ENCODE results near the gene PPTC7.
A peak's percentile ranks its signal among the peaks of the same experiment; 100 is the strongest.
"Not testable (repeated sequence)": the region's sequence is repeated elsewhere in the genome, so short reads cannot be mapped to it uniquely, and the experiment has no call there.

Gene PPTC7

DNA sequence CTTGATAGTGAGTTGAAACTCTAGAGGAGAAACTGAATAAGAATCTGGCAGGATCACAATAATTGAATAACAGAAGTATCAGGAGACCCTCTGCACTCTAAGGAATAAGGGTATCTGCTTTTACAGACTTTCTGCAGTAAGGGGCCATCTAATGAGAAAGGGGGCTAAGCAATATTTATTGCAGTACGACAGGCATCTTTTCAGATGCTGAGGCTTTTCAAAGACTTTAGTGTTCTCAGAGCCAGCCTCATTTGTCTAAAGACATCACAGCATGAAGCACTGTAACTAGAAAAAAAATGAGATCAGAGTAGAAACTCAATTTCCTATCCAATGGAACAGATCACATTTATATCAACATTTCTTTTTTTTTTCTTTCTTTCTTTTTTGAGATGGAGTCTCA lies 22.2 kb downstream of the PPTC7 start:
- Histone ChIP-seq H3K9me3 (replicated peaks in 1 of 11) (peaks cover 14 to 35% (median 26%) of the 10 kb centered on the region in 11 experiments; a peak in 21 of 22 replicates), H3K4me3 (no peak overlapping the region), H3K9ac (no peak overlapping the region), H3K36me3 (peaks cover 16 to 42% (median 33%) of the 10 kb centered on the region in 11 experiments), H3K27ac (no peak overlapping the region), H3K4me1 (peaks cover 26 to 91% (median 51%) of the 10 kb centered on the region in 10 experiments; a peak in 19 of 20 replicates), H3K4me2 (peak overlapping the region in 2 of 11 experiments; percentile 78 to 87; a peak in 4 of 22 replicates), H3K27me3 (no peaks in the 10 kb centered on the region), H4K20me1 (peaks cover 78 to 100% (median 99%) of the 10 kb centered on the region in 11 experiments)
- no peak for TF ChIP-seq Cebpa-rat (IDR thresholded peaks at IDR 0.05)

DNA sequence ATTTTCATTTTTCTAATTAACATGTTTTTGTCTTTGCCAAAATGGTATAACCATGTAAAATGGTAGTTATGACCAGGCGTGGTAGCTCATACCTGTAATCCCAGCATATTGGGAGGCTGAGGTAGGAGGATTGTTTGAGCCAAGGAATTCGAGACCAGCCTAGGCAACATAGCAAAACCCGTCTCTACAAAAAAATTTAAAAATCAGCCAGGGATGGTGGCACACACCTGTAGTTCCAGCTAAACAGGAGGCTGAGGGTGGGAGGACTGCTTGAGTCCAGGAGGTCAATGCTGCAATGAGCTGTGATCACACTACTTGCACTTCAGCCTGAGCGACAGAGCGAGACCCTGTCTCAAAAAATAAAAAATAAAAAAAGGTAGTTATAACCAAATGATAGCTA lies 23.1 kb downstream of the PPTC7 start:
- Histone ChIP-seq H3K4me3 (no peak overlapping the region), H3K36me3 (peaks cover 16 to 42% (median 33%) of the 10 kb centered on the region in 11 experiments), H3K9ac (no peak overlapping the region), H3K27ac (no peak overlapping the region), H4K20me1 (peaks cover 78 to 100% (median 99%) of the 10 kb centered on the region in 11 experiments; a peak in 21 of 22 replicates), H3K4me2 (peak overlapping the region in 1 of 11 experiments; percentile 11; a peak in 1 of 22 replicates), H3K9me3 (replicated peaks in 1 of 11) (peaks cover 14 to 35% (median 26%) of the 10 kb centered on the region in 11 experiments; a peak in 21 of 22 replicates), H3K27me3 (no peaks in the 10 kb centered on the region), H3K4me1 (peaks cover 26 to 92% (median 51%) of the 10 kb centered on the region in 10 experiments; a peak in 19 of 20 replicates)
- no peak for TF ChIP-seq Cebpa-rat (IDR thresholded peaks at IDR 0.05)

DNA sequence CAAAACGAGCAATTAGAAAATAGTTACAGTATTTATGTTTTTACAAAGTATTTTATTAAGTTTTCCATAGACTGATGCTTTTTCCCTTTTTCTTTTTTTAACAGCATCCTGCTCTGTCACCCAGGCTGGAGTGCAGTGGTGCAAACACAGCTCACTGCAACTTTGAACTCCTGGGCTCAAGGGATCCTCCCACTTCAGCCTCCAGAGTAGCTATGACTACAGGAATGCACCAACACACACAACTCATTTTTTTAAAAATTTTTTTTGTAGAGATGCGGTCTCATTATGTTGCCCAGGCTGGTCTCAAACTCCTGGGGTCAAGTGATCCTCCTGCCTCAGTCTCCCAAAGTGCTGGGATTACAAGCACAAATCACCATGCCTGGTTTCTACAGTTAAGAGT lies 24.2 kb downstream of the PPTC7 start:
- peak overlapping the region in 1 of 11 experiments; percentile 5; a peak in 1 of 22 replicates for H3K27ac ChIP-seq
- not testable (repeated sequence) for H3K4me3 ChIP-seq, H3K27me3 ChIP-seq, H3K9ac ChIP-seq
- H3K9me3 ChIP-seq (replicated peaks in 1 of 11) = peaks cover 14 to 35% (median 26%) of the 10 kb centered on the region in 11 experiments; a peak in 21 of 22 replicates
- peaks cover 16 to 48% (median 33%) of the 10 kb centered on the region in 11 experiments for H3K36me3 ChIP-seq
- peak overlapping the region in 8 of 11 experiments; percentile 9 to 45 (median 30); a peak in 6 of 22 replicates for H3K4me2 ChIP-seq
- peaks cover 80 to 100% (median 99%) of the 10 kb centered on the region in 11 experiments; a peak in 21 of 22 replicates for H4K20me1 ChIP-seq
- peaks cover 25 to 91% (median 46%) of the 10 kb centered on the region in 10 experiments; a peak in 19 of 20 replicates for H3K4me1 ChIP-seq

DNA sequence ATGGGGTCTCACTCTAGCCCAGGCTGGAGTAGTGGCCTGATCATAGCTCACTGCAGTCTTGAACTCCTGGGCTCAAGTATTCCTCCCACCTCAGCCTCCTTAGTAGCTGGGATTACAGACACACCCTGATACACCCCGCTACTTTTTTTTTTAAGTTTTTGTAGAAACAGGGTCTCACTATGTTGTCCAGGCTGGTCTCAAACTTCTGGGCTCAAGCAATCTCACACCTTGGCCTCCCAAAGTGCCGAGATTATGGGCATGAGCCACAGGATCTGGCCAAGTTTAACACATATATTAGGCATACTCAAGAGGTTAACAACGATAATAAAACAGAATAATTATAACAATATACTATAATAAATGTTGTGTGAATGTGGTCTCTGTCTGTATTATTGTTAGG lies 25.8 kb downstream of the PPTC7 start:
- Histone ChIP-seq H4K20me1 (peaks cover 80 to 100% (median 97%) of the 10 kb centered on the region in 11 experiments; a peak in 21 of 22 replicates), H3K27me3 (no peaks in the 10 kb centered on the region), H3K4me1 (peaks cover 13 to 75% (median 32%) of the 10 kb centered on the region in 10 experiments; a peak in 19 of 20 replicates), H3K9ac (0 out of 22 replicates have a peak overlapping the region, but pooled peaks of 1 of the 11 experiments have one; percentile 12), H3K36me3 (peaks cover 16 to 63% (median 43%) of the 10 kb centered on the region in 11 experiments), H3K27ac (no peak overlapping the region), H3K9me3 (replicated peaks in 1 of 11) (peaks cover 14 to 35% (median 26%) of the 10 kb centered on the region in 11 experiments; a peak in 21 of 22 replicates), H3K4me2 (peak overlapping the region in 1 of 11 experiments; percentile 38; a peak in 1 of 22 replicates), H3K4me3 (no peak overlapping the region)
- no peak for TF ChIP-seq Cebpa-rat (IDR thresholded peaks at IDR 0.05)

DNA sequence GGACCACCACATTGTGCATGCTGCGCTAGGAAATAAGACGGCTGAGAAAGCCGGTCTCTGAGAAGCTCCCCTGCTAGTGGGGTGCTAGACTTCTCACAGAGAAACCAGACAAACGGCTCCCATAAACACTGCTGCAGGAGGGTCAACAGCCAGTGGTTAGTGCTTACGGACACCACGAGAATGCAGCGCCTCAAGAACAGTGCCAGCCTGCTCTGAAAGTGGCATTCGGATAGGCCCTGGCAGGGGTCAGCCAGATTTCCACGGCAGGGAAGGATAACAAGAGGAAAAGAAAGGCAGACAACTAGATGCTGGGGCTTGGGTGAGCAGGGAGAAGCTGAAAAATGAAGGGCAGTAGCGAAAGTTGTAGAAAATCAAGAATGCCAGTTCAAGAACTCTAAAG lies 26.4 kb downstream of the PPTC7 start:
- Histone ChIP-seq H3K27ac (peak overlapping the region in 2 of 11 experiments; percentile 8 to 19; a peak in 1 of 22 replicates), H3K9me3 (replicated peaks in 1 of 11) (peaks cover 14 to 35% (median 26%) of the 10 kb centered on the region in 11 experiments; a peak in 21 of 22 replicates), H3K9ac (peak overlapping the region in 3 of 11 experiments; percentile 12 to 32 (median 13); a peak in 3 of 22 replicates), H3K36me3 (peaks cover 18 to 65% (median 45%) of the 10 kb centered on the region in 11 experiments), H3K4me3 (no peak overlapping the region), H3K4me1 (peaks cover 9 to 69% (median 28%) of the 10 kb centered on the region in 10 experiments; a peak in 17 of 20 replicates), H3K27me3 (no peaks in the 10 kb centered on the region), H4K20me1 (peaks cover 81 to 100% (median 97%) of the 10 kb centered on the region in 11 experiments; a peak in 21 of 22 replicates), H3K4me2 (peak overlapping the region in 2 of 11 experiments; percentile 38 to 47; a peak in 4 of 22 replicates)
- TF ChIP-seq Cebpa-rat (IDR thresholded peaks at IDR 0.05) = no peak

DNA sequence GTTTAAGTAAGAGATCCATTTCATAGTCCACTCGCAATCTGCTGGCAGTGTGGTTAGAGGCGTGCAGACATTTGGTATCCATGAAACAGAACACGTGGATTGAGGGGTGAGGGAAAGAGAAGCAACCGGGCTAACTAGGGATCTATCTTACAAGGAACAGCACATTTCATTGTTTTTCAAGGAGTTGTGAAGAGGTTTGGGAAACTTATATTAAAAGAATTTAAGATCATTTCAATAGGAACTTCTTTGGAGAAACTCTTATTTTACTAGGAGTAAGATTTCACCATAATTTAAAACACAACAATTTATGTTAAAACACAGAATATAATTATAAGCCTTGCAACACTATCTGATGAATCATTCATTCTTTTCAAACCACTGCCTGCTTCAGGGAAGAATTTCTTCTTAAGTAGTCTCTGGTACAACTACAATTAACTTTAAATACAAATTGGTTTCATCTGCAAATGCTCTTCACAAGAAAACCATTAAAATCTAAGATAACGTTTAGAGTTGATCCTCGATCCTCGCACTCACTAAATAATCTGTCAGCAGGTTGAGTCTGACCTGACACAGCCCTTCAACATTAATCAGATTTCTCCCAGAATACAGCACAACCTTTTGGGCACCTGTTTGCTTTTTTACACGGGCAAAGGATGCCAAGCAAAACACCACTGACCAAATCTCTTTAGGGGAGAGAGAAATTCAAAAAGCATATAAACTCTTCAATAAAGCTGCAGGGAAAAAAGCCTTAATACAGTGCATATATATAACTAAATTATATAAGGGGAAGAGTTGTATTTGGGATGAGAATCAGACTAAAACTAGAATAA lies 27.3 kb downstream of the PPTC7 start:
- peak overlapping the region in 2 of 11 experiments; percentile 13 to 15; a peak in 3 of 22 replicates for H3K27ac ChIP-seq
- H3K4me2 ChIP-seq = peak overlapping the region in 4 of 11 experiments; percentile 24 to 59 (median 38); a peak in 6 of 22 replicates
- peaks cover 27 to 69% (median 54%) of the 10 kb centered on the region in 11 experiments for H3K36me3 ChIP-seq
- peaks cover 14 to 33% (median 25%) of the 10 kb centered on the region in 11 experiments; a peak in 21 of 22 replicates for H3K9me3 ChIP-seq (replicated peaks in 1 of 11)
- peak overlapping the region in 2 of 11 experiments; percentile 19 to 32; a peak in 2 of 22 replicates for H3K9ac ChIP-seq
- peaks cover 9 to 59% (median 26%) of the 10 kb centered on the region in 10 experiments; a peak in 17 of 20 replicates for H3K4me1 ChIP-seq
- H4K20me1 ChIP-seq = peaks cover 78 to 100% (median 97%) of the 10 kb centered on the region in 11 experiments; a peak in 21 of 22 replicates
- H3K27me3 ChIP-seq = no peaks in the 10 kb centered on the region
- H3K4me3 ChIP-seq = no peak overlapping the region
- TF ChIP-seq Cebpa-rat (IDR thresholded peaks at IDR 0.05) = no peak

DNA sequence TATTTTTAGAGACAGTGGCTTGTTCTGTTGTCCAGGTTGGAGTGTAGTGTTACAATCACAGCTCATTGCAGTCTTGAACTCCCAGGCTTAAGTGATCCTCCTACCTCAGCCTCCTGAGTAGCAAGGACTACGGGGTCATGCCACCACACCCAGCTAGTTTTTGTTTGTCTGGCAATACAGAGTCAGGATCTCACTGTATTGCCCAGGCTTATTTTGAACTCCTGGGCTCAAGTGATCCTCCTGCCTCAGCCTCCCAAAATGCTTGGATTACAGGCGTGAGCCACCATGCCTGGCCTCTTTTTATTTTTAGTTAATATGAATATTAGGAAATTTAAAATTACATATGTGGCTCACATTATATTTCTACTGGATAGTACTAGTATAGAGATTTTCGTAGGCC lies 28.9 kb downstream of the PPTC7 start:
- no peaks in the 10 kb centered on the region for H3K27me3 ChIP-seq
- H3K9ac ChIP-seq = no peak overlapping the region
- peaks cover 7 to 20% (median 15%) of the 10 kb centered on the region in 11 experiments; a peak in 20 of 22 replicates for H3K9me3 ChIP-seq (replicated peaks in 1 of 11)
- no peak overlapping the region for H3K4me2 ChIP-seq
- TF ChIP-seq Cebpa-rat (IDR thresholded peaks at IDR 0.05) = no peak
- H3K36me3 ChIP-seq = peaks cover 34 to 68% (median 56%) of the 10 kb centered on the region in 11 experiments
- peaks cover 76 to 100% (median 94%) of the 10 kb centered on the region in 11 experiments; a peak in 21 of 22 replicates for H4K20me1 ChIP-seq
- H3K27ac ChIP-seq = no peak overlapping the region; a peak in 1 of 22 replicates
- peaks cover 5 to 53% (median 18%) of the 10 kb centered on the region in 10 experiments; a peak in 17 of 20 replicates for H3K4me1 ChIP-seq
- H3K4me3 ChIP-seq = no peak overlapping the region

DNA sequence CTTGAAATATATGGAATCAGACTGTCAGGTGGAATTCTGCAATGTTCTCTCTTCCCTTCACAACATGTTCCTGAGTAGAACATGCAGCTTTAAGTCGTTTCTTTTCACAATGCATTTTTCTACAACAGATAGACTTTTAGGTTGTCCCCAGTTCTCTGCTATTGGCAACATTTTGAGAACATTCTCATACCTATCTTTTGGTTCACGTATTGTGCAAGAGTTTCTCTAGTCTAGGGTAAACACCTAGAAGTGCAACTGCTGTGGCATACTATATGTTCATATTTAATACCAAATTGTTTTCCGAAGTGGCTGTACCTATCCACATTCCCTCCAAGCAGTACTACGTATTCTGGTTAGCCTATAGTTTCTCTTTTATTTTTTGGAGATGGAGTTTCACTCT lies 32.1 kb downstream of the PPTC7 start:
- H3K9me3 ChIP-seq (replicated peaks in 1 of 11) = no peaks in the 10 kb centered on the region
- no peak overlapping the region for H3K4me3 ChIP-seq
- no peak overlapping the region for H3K9ac ChIP-seq
- peaks cover 73 to 100% (median 92%) of the 10 kb centered on the region in 11 experiments; a peak in 21 of 22 replicates for H4K20me1 ChIP-seq
- peaks cover 0 to 46% (median 5%) of the 10 kb centered on the region in 10 experiments; a peak in 9 of 20 replicates for H3K4me1 ChIP-seq
- peak in 3 of 11 experiments; percentile 20 to 33 (median 21); a peak in 1 of 22 replicates for TF ChIP-seq Cebpa-rat (IDR thresholded peaks at IDR 0.05)
- H3K36me3 ChIP-seq = peaks cover 39 to 82% (median 68%) of the 10 kb centered on the region in 11 experiments
- H3K27ac ChIP-seq = no peak overlapping the region
- no peak overlapping the region for H3K4me2 ChIP-seq
- H3K27me3 ChIP-seq = no peaks in the 10 kb centered on the region
